NCI-H2107 treated with DMSO at 0.1 percent for 48 hours (cell line): ENCODE results near the gene RASSF8.
"Not testable (repeated sequence)": the region's sequence is repeated elsewhere in the genome, so short reads cannot be mapped to it uniquely, and the experiment has no call there.

ENCODE experiments used
- DNase-seq: peaks from one replicate; lab custom pipeline; 2025; ENCODE audit not compliant: unreplicated experiment; lab: John Stamatoyannopoulos, UW

The RASSF8 gene

DNA sequence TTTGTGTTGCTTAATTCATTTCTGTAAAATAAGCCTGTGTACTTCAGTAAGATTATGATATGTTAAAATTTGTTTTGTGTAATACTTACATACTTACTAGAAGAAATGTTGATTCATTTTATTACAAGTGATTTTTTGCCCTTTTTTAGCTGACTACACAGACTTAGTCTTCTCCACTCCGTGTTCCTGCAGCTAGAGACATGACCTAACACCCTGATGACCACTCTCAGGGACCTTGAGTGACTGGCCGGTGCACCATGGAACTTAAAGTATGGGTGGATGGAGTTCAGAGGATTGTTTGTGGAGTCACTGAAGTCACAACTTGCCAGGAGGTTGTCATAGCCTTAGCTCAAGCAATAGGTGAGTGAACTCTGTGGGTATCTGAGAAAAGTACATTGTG, 96.6 kb downstream of the RASSF8 start:
- DNase-seq, result no peak

GRCh38 chr12:26056335-26056734, 97.9 kb downstream of the RASSF8 start:
- DNase-seq, result no peak

GRCh38 chr12:26057271-26057670, 98.8 kb downstream of the RASSF8 start:
- not testable (repeated sequence) for DNase-seq

- DNase-seq, result no peak
Measured at GRCh38 chr12:26058308-26058707, 99.8 kb downstream of the RASSF8 start.

- no peak for DNase-seq
Measured at GRCh38 chr12:26058818-26059217, 100.3 kb downstream of the RASSF8 start.

- DNase-seq, result no peak
Measured at GRCh38 chr12:26062006-26062405, 103.5 kb downstream of the RASSF8 start.

DNA sequence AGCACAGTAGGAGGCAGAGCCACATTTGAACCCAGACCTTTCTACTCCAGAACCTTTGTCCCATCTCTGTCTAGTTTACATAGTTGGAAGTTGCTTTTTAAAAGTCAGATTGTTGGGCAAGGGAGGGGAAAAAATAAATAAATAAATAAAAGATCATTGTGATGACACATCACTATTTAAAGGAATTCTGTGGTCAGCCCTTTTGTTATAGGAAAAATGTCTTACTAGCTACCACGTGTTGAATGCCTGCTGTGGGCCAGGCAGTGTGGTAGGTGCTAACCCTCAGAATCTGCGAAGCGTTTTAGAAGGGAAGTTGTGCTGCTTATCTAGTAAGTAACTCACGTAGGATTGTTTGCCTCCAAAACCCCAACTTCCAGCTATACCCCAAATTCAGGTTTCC, 104.1 kb downstream of the RASSF8 start:
- DNase-seq, result no peak

DNA sequence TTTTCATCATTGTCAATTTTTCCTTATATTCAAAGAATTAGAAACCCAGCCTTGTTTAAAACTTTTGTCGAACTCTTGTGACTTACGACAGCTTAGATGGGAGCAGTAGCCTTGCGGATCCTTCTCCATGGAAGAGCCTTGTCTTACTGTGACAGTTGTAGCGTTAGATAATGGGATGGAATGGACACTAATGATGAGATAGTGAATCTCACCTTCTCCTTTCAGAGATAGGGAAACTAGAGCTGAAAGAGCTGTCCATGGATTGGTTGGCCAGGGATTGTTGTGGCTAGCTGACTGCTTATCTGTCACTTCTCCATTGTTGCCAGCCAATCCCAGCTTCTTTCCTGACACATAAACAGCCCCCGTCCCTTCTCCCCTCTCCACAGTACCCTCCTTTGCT, 107.0 kb downstream of the RASSF8 start:
- DNase-seq, result no peak

GRCh38 chr12:26068503-26068902, 110.0 kb downstream of the RASSF8 start:
- no peak for DNase-seq

GRCh38 chr12:26069796-26070195, 111.3 kb downstream of the RASSF8 start:
- DNase-seq, result no peak

DNA sequence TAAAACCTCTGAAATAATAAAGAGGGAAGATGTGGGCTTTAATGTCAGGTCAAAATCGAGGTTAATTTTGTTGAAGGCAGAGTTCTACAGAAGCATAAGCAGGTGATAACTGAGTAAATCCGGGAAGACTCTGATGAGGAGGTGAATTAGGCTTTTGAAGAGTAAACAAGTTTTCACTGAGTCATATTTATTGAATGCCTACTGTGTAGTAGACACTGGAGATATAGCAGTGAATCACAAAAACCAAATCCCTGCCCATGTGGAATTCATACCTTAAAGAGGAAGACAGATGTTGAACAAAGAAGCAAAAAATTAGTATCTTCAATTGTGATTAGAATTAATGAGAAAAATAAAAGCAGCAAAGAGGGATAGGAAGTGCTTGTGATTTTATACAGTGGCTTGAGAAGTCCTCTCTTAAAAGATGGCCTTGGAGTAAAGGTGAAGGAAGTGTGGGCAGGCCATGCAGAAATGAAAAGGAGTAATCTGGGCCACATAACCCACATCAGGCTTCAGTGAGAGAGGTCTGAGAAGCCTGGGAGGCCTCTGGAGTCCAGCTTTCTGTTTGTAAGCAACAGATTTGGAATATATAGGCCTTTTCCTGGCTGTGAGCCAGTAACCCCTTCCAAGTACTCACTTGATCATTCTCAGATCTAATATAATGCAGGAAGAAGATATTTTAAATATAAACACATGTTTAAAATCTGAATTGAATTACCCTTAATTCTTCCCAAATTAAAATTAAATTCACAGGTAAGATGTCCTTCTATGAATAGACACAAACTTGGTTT, 119.6 kb downstream of the RASSF8 start:
- DNase-seq, result no peak

DNA sequence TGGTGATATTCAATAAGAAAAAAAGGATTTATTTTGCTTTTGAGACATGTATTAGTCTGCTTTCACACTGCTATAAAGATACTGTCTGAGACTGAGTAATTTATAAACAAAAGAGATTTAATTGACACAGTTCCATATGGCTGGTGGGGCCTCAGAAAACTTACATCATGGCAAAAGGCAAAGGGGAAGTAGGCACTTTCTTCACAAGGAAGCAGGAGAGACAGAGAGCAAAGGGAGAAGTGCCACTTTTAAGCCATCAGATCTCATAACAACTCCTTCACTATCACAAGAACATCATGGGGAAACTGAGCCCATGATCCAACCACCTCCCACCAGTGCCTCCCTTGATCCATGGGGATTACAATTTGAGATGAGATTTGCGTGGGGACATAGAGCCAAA, 122.4 kb downstream of the RASSF8 start:
- DNase-seq, result no peak

DNA sequence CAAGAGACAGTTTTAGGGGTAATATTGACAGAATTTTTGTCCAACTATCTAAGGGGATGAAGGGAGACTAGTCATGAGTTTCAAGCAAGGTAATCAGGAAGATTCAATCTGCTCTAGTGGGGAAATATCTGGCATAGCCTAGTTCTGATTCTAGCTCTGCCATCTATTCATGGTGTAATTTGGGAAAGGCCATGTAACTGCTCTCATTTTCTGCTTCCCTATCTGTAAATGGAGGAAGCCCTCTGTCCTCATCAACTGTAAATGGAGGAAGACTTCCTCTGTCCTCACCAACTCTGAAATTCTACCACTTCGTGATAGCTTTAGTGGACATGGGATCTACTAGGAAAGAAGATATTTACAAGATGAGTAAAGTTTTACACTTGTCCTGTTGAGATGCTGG, 128.5 kb downstream of the RASSF8 start:
- DNase-seq, result no peak

GRCh38 chr12:26088998-26089397, 130.5 kb downstream of the RASSF8 start:
- no peak for DNase-seq

GRCh38 chr12:26090836-26091510, 132.5 kb downstream of the RASSF8 start:
- DNase-seq, result no peak

- no peak for DNase-seq
Measured at GRCh38 chr12:26091822-26092221, 133.3 kb downstream of the RASSF8 start.

DNA sequence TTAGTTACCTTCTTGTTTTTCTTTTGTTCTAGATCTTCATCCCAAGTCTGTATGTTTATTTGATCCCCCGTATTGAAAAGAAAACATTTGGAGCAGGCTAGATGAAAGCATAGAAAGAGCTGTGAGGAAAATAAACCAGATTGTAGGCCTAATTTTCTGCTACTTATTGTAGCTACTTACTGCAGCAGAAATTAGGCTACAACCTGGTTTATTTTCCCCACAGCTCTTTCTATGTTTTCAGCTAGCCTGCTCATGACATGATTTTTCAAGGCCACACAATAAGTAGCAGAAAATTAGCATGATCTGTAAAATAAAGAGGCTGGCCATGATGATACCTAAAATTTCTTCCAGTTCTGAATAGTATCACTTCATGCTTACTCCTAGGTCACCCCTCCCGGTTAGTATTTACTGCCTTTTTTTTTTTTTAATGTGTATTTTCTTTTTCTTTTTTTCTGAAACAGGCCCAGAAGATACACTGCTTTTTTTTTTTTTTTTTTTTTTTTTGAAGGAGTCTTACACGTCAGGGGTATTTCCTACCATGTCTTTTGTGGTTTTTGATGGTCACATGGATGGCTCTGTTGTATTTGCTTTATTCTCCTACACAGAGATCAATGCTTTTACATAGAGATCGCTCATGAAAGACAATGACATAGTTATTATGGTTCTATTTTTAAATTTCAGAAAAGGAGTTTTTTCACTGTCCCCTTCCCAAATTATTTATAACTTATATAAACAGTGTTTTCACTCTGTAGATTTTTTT, 134.0 kb downstream of the RASSF8 start:
- DNase-seq, result no peak

DNA sequence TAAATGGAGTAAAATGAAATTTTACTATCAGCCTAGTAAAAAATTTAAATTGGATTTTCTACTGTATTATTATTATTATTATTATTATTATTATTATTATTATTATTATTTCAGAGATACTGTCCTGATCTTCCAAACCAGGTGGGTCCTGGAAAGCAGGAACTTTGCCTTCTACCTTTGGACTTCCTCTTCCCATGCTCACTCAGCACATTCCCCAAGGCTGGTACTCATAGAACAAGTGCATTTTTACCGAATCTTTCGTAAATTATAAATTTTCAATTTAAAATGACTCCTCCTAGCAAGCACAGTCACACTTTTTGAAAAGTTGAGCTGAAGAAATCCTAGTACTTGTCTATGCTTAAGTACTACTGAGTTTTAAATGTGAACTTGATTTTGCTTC, 136.7 kb downstream of the RASSF8 start:
- no peak for DNase-seq

GRCh38 chr12:26096036-26096435, 137.6 kb downstream of the RASSF8 start:
- no peak for DNase-seq

GRCh38 chr12:26097046-26097878, 138.8 kb downstream of the RASSF8 start:
- peak; percentile 69 for DNase-seq
